Cardiac muscle cell (in vitro differentiated cells and primary cell): ENCODE data around the gene A1BG. TPM values are rescaled to one million over a fixed set of nuclear protein-coding genes. Genes with fewer than 3 reads are reported as not detected.
"Not testable (repeated sequence)": the region's sequence is repeated elsewhere in the genome, so short reads cannot be mapped to it uniquely, and the experiment has no call there.

Experiments used
- DNase-seq, 2 donors: peaks; one replicate each; pipeline versions ENCODE4 v3.0.0 to v3.0.0-alpha.2; 2010 to 2017; ENCODE audit warnings: low read depth in 1 of 2, low spot score in 1 of 2
- H3K27ac ChIP-seq: fragments of 200-600 bp; sonication (generic); 2 replicates; pipeline ENCODE4 v1.5.1; 2016
- H3K27me3 ChIP-seq: fragments of 200-600 bp; sonication (generic); 2 replicates; pipeline ENCODE4 v1.6.0; 2016; ENCODE audit warnings: control low read depth
- H3K36me3 ChIP-seq: fragments of 200-600 bp; sonication (generic); 2 replicates; pipeline ENCODE4 v1.5.1; 2016; ENCODE audit warnings: control low read depth
- H3K4me1 ChIP-seq: fragments of 200-600 bp; sonication (generic); 2 replicates; pipeline ENCODE4 v1.8.1; 2017; ENCODE audit warnings: low read depth, mild to moderate bottlenecking, mixed run types
- H3K4me3 ChIP-seq: fragments of 200-600 bp; sonication (generic); 2 replicates; pipeline ENCODE4 v1.5.1; 2016; ENCODE audit warnings: mild to moderate bottlenecking
- H3K9me3 ChIP-seq: fragments of 200-600 bp; sonication (generic); 2 replicates; pipeline ENCODE4 v1.5.1; 2017; ENCODE audit warnings: low read depth, mild to moderate bottlenecking, control low read depth
- polyA plus RNA-seq: library from polyadenylated mRNA; unstranded; fragments of >200 nt; fragmentation: Nextera tagmentation; extraction: Ambion mirVana; gene quantifications from 2 replicates; pipeline ENCODE4 v1.2.1, GENCODE V29; 2016
- total RNA-seq: library from RNA; depleted of rRNA; stranded (reverse); fragments of >200 nt; gene quantifications from 2 replicates; pipeline ENCODE4 v1.2.3, GENCODE V29; 2016
- TF ChIP-seq, protein P1 (sequence below): IDR thresholded peaks from 2 replicates; pipeline ENCODE4 v1.5.1; 2012; ENCODE audit warnings: low read depth, mild to moderate bottlenecking, low read length

Gene A1BG
- total and polyA plus RNA-seq, 2 experiments from 2014 or later = 45.9 to 138 TPM

DNA sequence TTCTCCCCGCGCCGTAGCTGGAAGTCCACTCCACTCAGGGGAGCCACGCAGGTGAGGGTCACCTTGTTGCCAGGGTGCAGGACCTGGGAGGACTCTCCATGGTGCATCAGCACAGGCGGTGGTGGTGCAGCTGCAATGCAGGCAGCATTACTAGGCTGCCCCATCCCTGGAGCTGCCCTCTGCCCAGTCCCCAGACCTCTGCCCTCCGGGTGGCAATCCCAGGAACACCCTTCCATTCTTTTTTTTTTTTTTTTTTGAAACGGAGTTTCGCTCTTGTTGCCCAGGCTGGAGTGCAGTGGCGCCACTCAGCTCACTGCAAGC is 1.8 kb downstream of the A1BG start:
- H3K36me3 ChIP-seq = no peaks in the 10 kb centered on the region
- no peaks in the 10 kb centered on the region for H3K27me3 ChIP-seq
- no peak for DNase-seq
- TF ChIP-seq, protein P1, sequence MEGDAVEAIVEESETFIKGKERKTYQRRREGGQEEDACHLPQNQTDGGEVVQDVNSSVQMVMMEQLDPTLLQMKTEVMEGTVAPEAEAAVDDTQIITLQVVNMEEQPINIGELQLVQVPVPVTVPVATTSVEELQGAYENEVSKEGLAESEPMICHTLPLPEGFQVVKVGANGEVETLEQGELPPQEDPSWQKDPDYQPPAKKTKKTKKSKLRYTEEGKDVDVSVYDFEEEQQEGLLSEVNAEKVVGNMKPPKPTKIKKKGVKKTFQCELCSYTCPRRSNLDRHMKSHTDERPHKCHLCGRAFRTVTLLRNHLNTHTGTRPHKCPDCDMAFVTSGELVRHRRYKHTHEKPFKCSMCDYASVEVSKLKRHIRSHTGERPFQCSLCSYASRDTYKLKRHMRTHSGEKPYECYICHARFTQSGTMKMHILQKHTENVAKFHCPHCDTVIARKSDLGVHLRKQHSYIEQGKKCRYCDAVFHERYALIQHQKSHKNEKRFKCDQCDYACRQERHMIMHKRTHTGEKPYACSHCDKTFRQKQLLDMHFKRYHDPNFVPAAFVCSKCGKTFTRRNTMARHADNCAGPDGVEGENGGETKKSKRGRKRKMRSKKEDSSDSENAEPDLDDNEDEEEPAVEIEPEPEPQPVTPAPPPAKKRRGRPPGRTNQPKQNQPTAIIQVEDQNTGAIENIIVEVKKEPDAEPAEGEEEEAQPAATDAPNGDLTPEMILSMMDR = no peak
- H3K27ac ChIP-seq = no peak overlapping the region
- H3K9me3 ChIP-seq = no peaks in the 10 kb centered on the region
- no peaks in the 10 kb centered on the region for H3K4me1 ChIP-seq
- no peak overlapping the region for H3K4me3 ChIP-seq

DNA sequence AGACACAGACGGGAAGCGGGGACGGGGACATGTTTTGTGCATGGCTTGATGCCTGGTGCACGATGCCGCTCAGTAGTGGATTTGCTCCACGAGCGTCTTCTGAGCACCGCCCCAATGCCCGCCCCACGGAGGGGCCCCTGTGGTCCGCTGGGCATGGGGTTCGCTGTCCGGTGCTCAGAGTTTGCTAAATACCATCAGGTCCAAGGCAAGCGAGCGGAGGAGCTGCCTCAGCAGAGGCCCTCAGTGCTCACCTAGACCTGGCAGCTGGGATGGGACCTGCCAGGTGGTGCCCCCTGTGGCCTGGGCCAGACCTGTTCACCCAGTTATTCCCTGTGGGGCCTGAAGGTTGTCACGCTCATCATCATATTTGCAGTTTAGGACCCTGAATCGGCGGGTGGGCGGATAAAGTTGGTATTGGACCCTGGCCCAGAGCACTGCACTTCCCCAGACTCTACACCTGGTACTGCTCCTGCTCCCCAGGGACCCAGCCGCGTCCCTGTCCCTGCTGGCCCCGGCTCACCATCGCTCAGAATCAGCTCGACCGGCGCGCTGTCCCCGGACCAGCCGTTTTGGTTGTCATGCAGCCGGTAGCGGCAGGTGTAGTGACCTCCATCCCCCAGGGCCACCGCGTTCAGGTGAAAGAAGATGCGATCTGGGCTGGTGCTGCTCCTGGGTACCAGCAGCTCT is 2.3 kb downstream of the A1BG start:
- Histone ChIP-seq H3K27ac (no peak overlapping the region), H3K27me3 (no peaks in the 10 kb centered on the region), H3K9me3 (no peaks in the 10 kb centered on the region), H3K4me1 (no peaks in the 10 kb centered on the region), H3K4me3 (no peak overlapping the region), H3K36me3 (no peaks in the 10 kb centered on the region)
- no peak for DNase-seq
- TF ChIP-seq, protein P1 = no peak

DNA sequence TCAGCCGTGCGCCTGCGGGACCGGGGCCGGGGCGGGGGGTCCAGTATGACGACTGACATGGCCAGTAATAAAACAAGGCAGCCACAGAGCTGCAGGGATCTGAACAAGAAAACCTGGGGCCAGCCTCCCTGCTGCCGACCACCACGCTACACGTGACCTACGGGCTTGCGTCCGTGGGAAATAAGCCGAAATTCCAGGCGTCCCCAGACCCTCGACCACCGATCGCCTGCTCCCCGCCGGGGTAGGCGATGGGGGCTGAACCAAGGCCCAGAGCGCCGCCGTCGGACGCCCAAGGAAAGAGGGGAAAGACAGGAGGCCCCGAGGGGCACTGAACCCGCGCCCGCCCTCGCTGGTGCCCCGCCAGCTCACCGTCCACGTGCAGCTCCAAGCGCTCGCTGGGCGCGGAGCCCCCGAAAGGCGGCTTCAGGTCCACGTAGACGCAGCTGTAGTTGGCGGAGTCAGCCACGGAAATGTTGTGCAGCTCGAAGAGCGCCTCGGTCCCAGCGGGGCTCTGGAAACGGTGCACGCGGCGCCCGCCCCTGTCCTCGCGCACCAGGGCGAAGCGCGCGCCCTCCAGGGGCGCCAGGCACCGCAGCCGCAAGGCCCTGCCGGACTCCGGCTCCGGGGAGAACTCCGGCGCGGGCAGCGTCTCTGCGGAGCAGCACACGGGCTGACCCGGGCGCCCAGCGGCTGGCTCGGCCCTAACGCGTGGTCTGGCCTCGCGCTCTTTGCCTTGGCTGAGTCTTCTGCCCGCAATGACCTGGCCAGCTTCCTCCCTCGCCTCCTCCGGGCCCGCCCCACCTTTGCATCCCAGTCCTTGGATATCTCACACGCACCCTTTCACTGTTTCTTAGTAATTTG is 3.1 kb downstream of the A1BG start:
- peak in 1 of 2 donors; percentile 41 for DNase-seq
- H3K27me3 ChIP-seq = no peaks in the 10 kb centered on the region

DNA sequence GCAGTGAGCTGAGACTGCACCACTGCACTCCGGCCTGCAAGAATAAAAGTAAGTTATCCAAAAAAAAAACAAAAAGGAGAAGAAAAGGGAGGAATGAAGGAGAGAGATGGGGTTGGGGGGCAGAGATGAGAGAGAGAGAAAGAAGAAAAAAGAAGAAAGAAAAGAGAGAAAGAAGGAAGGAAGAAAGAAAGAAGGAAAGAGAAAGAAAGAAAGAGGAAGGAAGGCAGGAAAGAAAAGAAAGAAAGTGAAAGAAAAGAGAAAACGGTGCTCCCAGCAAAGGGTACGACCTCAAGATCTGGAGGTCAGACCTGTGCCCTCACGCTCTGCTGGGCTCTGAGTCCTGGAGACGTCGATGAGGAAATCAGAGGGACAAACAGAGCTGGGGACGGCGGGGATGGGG is 3.7 kb downstream of the A1BG start:
- no peaks in the 10 kb centered on the region for H3K27me3 ChIP-seq
- no peaks in the 10 kb centered on the region for H3K36me3 ChIP-seq
- DNase-seq = no peak
- H3K4me3 ChIP-seq = no peak overlapping the region
- H3K9me3 ChIP-seq = no peaks in the 10 kb centered on the region
- H3K27ac ChIP-seq = no peak overlapping the region
- TF ChIP-seq, protein P1 = no peak
- H3K4me1 ChIP-seq = no peaks in the 10 kb centered on the region

More for the DNA sequence above, 3.1 kb downstream of the A1BG start:
- H3K4me3 ChIP-seq = no peak overlapping the region
- TF ChIP-seq, protein P1 = peak; percentile 11
- H3K4me1 ChIP-seq = no peaks in the 10 kb centered on the region
- no peak overlapping the region for H3K27ac ChIP-seq
- no peaks in the 10 kb centered on the region for H3K36me3 ChIP-seq
- no peaks in the 10 kb centered on the region for H3K9me3 ChIP-seq

DNA sequence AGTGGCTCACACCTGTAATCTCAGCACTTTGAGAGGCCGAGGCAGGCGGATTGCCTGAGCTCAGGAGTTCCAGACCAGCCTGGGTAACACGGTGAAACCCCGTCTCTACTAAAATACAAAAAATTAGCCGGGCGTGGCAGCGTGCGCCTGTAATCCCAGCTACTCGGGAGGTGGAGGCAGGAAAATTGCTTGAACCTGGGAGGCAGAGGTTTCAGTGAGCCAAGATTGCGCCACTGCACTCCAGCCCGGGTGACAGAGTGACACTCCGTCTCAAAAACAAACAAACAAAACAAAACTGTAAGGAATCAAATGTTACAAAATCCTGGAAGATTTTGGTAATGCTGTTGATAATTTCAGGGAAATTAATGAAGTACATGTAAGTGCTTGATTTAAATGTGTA is 5.2 kb downstream of the A1BG start:
- not testable (repeated sequence) for H3K27me3 ChIP-seq, DNase-seq, H3K9me3 ChIP-seq, H3K36me3 ChIP-seq, H3K27ac ChIP-seq, H3K4me1 ChIP-seq
- peak overlapping the region; percentile 53 for H3K4me3 ChIP-seq
